HEK293T (cell line): ENCODE measurements around the gene LCN15.
A peak's percentile ranks its signal among the peaks of the same experiment; 100 is the strongest.
"Not testable (repeated sequence)": the region's sequence is repeated elsewhere in the genome, so short reads cannot be mapped to it uniquely, and the experiment has no call there.

Experiments used
- CTCF ChIA-PET: fragments of 350-600 bp; formaldehyde crosslinking; extraction: SDS; loops from one replicate; lab custom pipeline; 2021; ENCODE audit warnings: antibody characterized with exemption, inconsistent platforms; lab: Yijun Ruan, JAX
- POLR2A ChIA-PET: fragments of 350-600 bp; formaldehyde crosslinking; extraction: SDS; loops from one replicate; lab custom pipeline; 2020; ENCODE audit warnings: antibody characterized with exemption, inconsistent platforms; lab: Yijun Ruan, JAX
- DNase-seq: peaks from one replicate; pipeline ENCODE4 v3.0.0; 2012; ENCODE audit warnings: mixed read lengths; ENCODE audit errors: extremely low spot score
- ARNT ChIP-seq: fragments of 450-650 bp; IDR thresholded peaks from 2 replicates; pipeline ENCODE4 v1.6.1; 2017; ENCODE audit warnings: mild to moderate bottlenecking
- BHLHE40 ChIP-seq: fragments of 450-650 bp; IDR thresholded peaks from 2 replicates; pipeline ENCODE4 v1.6.1; 2016; ENCODE audit warnings: mild to moderate bottlenecking, moderate library complexity, borderline replicate concordance
- CTBP1 ChIP-seq: fragments of 450-650 bp; IDR thresholded peaks from 2 replicates; pipeline ENCODE4 v1.6.1; 2016; ENCODE audit warnings: borderline replicate concordance
- ELF4 ChIP-seq: fragments of 450-650 bp; IDR thresholded peaks from 2 replicates; pipeline ENCODE4 v1.6.1; 2017; ENCODE audit warnings: antibody characterized with exemption
- FOXA1 ChIP-seq: fragments of 450-650 bp; IDR thresholded peaks from 2 replicates; pipeline ENCODE4 v1.6.1; 2016; ENCODE audit warnings: mild to moderate bottlenecking
- FOXK2 ChIP-seq: fragments of 450-650 bp; IDR thresholded peaks from 2 replicates; pipeline ENCODE4 v1.6.1; 2016; ENCODE audit warnings: mild to moderate bottlenecking
- FOXM1 ChIP-seq: fragments of 450-650 bp; IDR thresholded peaks from 2 replicates; pipeline ENCODE4 v1.6.1; 2017; ENCODE audit warnings: mild to moderate bottlenecking, borderline replicate concordance
- LEF1 ChIP-seq: fragments of 450-650 bp; IDR thresholded peaks from 2 replicates; pipeline ENCODE4 v1.6.1; 2017; ENCODE audit warnings: mild to moderate bottlenecking, borderline replicate concordance
- NFRKB ChIP-seq: fragments of 450-650 bp; IDR thresholded peaks from 2 replicates; pipeline ENCODE4 v1.6.1; 2016; ENCODE audit warnings: mild to moderate bottlenecking, moderate library complexity
- PKNOX1 ChIP-seq: fragments of 450-650 bp; IDR thresholded peaks from 2 replicates; pipeline ENCODE4 v1.6.1; 2016
- SP1 ChIP-seq: fragments of 450-650 bp; IDR thresholded peaks from 2 replicates; pipeline ENCODE4 v1.6.1; 2017
- SUZ12 ChIP-seq: fragments of 450-650 bp; IDR thresholded peaks from 2 replicates; pipeline ENCODE4 v1.6.1; 2016; ENCODE audit warnings: mild to moderate bottlenecking
- TARDBP ChIP-seq: fragments of 450-650 bp; IDR thresholded peaks from 2 replicates; pipeline ENCODE4 v1.6.1; 2016
- ZNF384 ChIP-seq: fragments of 450-650 bp; IDR thresholded peaks from 2 replicates; pipeline ENCODE4 v1.6.1; 2016

The LCN15 gene

DNA sequence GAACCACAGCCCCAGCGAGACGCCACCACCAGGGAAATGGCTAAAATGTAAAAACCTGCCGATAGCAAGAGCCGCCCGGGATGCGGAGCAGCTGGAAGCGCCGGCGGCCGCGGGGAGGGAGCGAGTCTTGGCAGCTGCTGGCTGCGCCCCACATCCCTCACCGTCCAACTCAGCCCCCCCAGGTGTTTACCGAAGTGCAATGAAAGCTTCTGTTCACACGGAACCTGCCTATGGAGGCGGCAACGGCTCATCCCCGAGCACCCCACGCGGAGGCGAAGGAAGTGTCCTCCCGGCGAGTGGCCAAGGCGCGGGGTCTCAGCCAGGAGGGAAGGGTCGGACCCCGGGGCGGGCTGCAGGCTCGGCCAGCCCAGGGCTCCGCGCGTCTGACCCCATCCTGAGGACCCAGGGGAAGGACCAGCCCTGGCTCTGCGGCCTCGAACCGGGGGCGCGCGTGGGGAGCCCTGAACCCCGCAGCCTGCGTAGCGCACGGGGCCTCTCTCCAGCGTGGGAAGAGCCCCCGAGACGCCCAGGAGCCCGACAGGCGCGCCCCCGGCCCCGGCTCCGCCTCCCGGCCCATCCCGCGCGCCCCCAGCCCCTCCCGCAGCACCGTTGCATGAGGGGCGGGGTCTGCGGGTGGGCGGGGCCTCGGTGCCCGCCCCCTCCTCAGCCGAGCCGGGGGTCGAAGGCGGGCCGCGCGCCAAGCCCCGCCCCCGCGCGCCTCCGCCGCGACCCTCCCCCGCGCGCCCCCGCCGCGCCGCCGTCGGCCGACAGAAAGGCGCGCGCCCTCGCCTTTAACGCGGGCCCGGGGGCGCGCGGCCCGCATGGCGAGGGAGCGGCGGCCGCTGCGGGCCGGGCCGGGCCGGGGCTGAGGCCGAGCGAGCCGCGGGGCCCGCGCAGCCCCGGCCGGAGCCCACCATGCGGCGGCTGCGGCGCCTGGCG lies 52.3 kb downstream of the LCN15 start, which contains the start of gene DIPK1B:
TSS of gene DIPK1B (plus strand) at position 822 of the 939 bp plus-strand sequence. CDS start at position 916, 94 bp downstream.
- TF ChIP-seq FOXK2, result no peak
- peak; percentile 59 for TF ChIP-seq FOXM1
- POLR2A ChIA-PET, result interaction anchor here (3.4 kb wide), 1 partner anchor 16 kb away, joined by 26 read pairs; no protein-coding TSS in a partner anchor

DNA sequence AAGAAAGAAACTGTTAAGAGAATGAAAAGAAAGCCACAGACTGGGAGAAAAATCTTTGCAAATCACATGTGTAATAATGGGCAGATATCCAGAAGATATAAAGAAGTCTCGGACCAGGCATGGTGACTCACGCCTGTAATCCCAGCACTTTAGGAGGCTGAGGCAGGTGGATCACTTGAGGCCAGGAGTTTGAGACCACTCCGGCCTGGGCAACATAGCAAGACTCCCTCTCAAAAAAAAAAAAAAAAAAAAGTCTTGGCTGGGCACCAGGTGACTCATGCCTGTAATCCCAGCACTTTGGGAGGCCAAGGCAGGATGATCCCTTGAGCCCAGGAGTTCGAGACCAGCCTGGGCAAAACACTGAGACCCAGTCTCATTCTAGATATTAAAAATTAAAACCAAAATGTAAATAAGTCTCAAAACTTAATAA lies 53.1 kb downstream of the LCN15 start:
- peak; percentile 95 for TF ChIP-seq ZNF384
- POLR2A ChIA-PET, result interaction anchor here (3.4 kb wide), 1 partner anchor 17 kb away, joined by 26 read pairs; no protein-coding TSS in a partner anchor
- CTCF ChIA-PET, DNase-seq: not testable (repeated sequence)

More for the DNA sequence above, 52.3 kb downstream of the LCN15 start, which contains the start of gene DIPK1B:
- CTCF ChIA-PET, result no interaction called here
- peak; percentile 95 for DNase-seq

DNA sequence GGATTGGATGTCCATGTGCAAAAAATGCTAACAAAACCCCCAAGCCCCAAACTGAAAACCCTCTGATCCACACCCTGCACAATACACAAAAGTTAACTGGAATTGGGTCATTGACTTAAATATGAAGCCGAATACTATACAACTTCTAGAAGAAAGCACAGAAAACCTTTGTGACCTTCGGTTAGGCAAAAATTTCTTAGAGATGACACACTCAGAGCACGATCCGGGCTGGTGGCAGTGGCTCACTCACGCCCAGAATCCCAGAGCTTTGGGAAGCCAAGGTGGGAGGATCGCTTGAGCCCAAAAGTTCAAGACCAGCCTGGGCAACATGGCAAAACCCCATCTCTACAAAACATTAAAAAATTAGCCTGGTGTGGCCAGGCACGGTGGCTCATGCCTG lies 53.8 kb downstream of the LCN15 start:
- TF ChIP-seq SUZ12, result no peak
- no peak for TF ChIP-seq LEF1
- no peak for TF ChIP-seq CTBP1
- no peak for TF ChIP-seq TARDBP
- no peak for TF ChIP-seq SP1
- TF ChIP-seq ELF4, result no peak
- no peak for TF ChIP-seq FOXK2
- TF ChIP-seq BHLHE40, result no peak
- no peak for TF ChIP-seq ARNT
- no peak for TF ChIP-seq PKNOX1
- no peak for TF ChIP-seq ZNF384
- no peak for TF ChIP-seq FOXA1
- no peak for TF ChIP-seq NFRKB
- no peak for TF ChIP-seq FOXM1
- no peak for DNase-seq
- ChIA-PET POLR2A (no interaction called here), CTCF (no interaction called here)
